IMR-90 (cell line): ENCODE data around the gene GPRIN2. TPM values are rescaled to one million over a fixed set of nuclear protein-coding genes. Genes with fewer than 3 reads are reported as not detected.
A peak's percentile ranks its signal among the peaks of the same experiment; 100 is the strongest.

Experiments
- ATAC-seq: fragments of 200-7000 bp; cut with Tn5 transposase; 2 replicates; pipeline ENCODE4 v1.9.1; 2020; ENCODE audit warnings: low read depth, mild to moderate bottlenecking, moderate library complexity
- BruUV-seq: library from RNA; stranded (reverse); fragments of 400-500 nt; replicated peaks from 2 replicates; lab custom pipeline; 2021; lab: Mats Ljungman, UMichigan
- CTCF ChIA-PET: fragments of 300-600 bp; formaldehyde crosslinking; extraction: SDS; loops from one replicate; lab custom pipeline; 2021; ENCODE audit warnings: antibody characterized with exemption; lab: Yijun Ruan, JAX
- POLR2A ChIA-PET: fragments of 300-600 bp; sonication (Branson Sonifier 250); formaldehyde crosslinking; loops from one replicate; lab custom pipeline; 2022; ENCODE audit warnings: antibody characterized with exemption; ENCODE audit not compliant: unreplicated experiment; lab: Charles Lee
- DNase-seq: peaks from one replicate; pipeline ENCODE4 v3.0.0; 2013
- H2AFZ ChIP-seq: replicated peaks from 2 replicates; pipeline ENCODE3; 2013; ENCODE audit warnings: low read length, mild to moderate bottlenecking; ENCODE audit not compliant: poor library complexity
- H2AK5ac ChIP-seq: 2 replicates; pipeline ENCODE4 v1.6.1; 2013; ENCODE audit warnings: low read depth, low read length, inconsistent platforms
- H2AK9ac ChIP-seq: replicated peaks from 2 replicates; pipeline ENCODE3; 2013; ENCODE audit warnings: mild to moderate bottlenecking, low read depth, low read length, moderate library complexity; ENCODE audit not compliant: poor library complexity
- H2BK120ac ChIP-seq: 2 replicates; pipeline ENCODE4 v1.6.1; 2013; ENCODE audit warnings: low read depth, low read length, inconsistent platforms
- H2BK15ac ChIP-seq: 3 replicates; pipeline ENCODE4 v1.6.1; 2013; ENCODE audit warnings: low read depth, low read length, inconsistent platforms
- H2BK20ac ChIP-seq: 2 replicates; pipeline ENCODE4 v1.6.1; 2013; ENCODE audit warnings: low read depth, mild to moderate bottlenecking, inconsistent platforms, low read length, moderate library complexity
- H2BK5ac ChIP-seq: 2 replicates; pipeline ENCODE4 v1.6.1; 2013; ENCODE audit warnings: mild to moderate bottlenecking, low read depth, low read length, inconsistent platforms; ENCODE audit not compliant: poor library complexity, severe bottlenecking
- H3K14ac ChIP-seq: replicated peaks from 2 replicates; pipeline ENCODE4 v1.6.1; 2013; ENCODE audit warnings: low read depth, low read length, inconsistent platforms
- H3K18ac ChIP-seq: 2 replicates; pipeline ENCODE4 v1.6.1; 2013; ENCODE audit warnings: low read depth, low read length, control low read depth
- H3K23ac ChIP-seq: 2 replicates; pipeline ENCODE4 v1.6.1; 2013; ENCODE audit warnings: low read depth, low read length, inconsistent platforms
- H3K27ac ChIP-seq: 2 replicates; pipeline ENCODE4 v1.5.1; 2013; ENCODE audit warnings: mild to moderate bottlenecking, control low read depth, low read length; ENCODE audit not compliant: insufficient read depth
- H3K27me3 ChIP-seq: 2 replicates; pipeline ENCODE4 v1.6.1; 2013; ENCODE audit warnings: low read length; ENCODE audit not compliant: control insufficient read depth, insufficient read depth
- H3K36me3 ChIP-seq: 2 replicates; pipeline ENCODE4 v1.6.1; 2013; ENCODE audit warnings: low read length, mixed read lengths; ENCODE audit not compliant: control insufficient read depth, insufficient read depth
- H3K4ac ChIP-seq: 2 replicates; pipeline ENCODE4 v1.6.1; 2013; ENCODE audit warnings: low read depth, low read length, inconsistent platforms
- H3K4me1 ChIP-seq: 2 replicates; pipeline ENCODE4 v1.6.1; 2013; ENCODE audit warnings: low read length, mixed read lengths; ENCODE audit not compliant: control insufficient read depth, insufficient read depth
- H3K4me2 ChIP-seq: 2 replicates; pipeline ENCODE4 v1.6.1; 2013; ENCODE audit warnings: low read depth, mild to moderate bottlenecking, control low read depth, low read length, moderate library complexity
- H3K4me3 ChIP-seq: 2 replicates; pipeline ENCODE4 v1.5.1; 2013; ENCODE audit warnings: low read depth, mild to moderate bottlenecking, control low read depth, low read length, moderate library complexity; ENCODE audit not compliant: insufficient read depth
- H3K56ac ChIP-seq: 2 replicates; pipeline ENCODE4 v1.6.1; 2013; ENCODE audit warnings: low read length, inconsistent platforms; ENCODE audit not compliant: insufficient read depth; ENCODE audit errors: extremely low read depth
- H3K79me1 ChIP-seq, 2 experiments: 2 replicates each; pipeline ENCODE4 v1.6.1; 2013; ENCODE audit warnings: low read length in 2 of 2, inconsistent platforms in 1 of 2, low read depth in 1 of 2
- H3K9ac ChIP-seq: 2 replicates; pipeline ENCODE4 v1.6.1; 2013; ENCODE audit warnings: low read depth, low read length, control low read depth
- H3K9me1 ChIP-seq: 2 replicates; pipeline ENCODE4 v1.6.1; 2013; ENCODE audit warnings: low read length, inconsistent platforms; ENCODE audit not compliant: insufficient read depth
- H3K9me3 ChIP-seq: 2 replicates; pipeline ENCODE4 v1.6.1; 2013; ENCODE audit warnings: low read length; ENCODE audit not compliant: control insufficient read depth, insufficient read depth
- H4K20me1 ChIP-seq: 2 replicates; pipeline ENCODE4 v1.6.1; 2013; ENCODE audit warnings: low read length, inconsistent platforms; ENCODE audit not compliant: insufficient read depth
- H4K5ac ChIP-seq: 2 replicates; pipeline ENCODE4 v1.6.1; 2013; ENCODE audit warnings: mild to moderate bottlenecking, low read depth, low read length, control low read depth
- H4K8ac ChIP-seq, 2 experiments: 2 replicates each; pipeline ENCODE4 v1.6.1; 2013; ENCODE audit warnings: low read depth in 2 of 2, low read length in 2 of 2, control low read depth in 1 of 2, inconsistent platforms in 1 of 2
- H4K91ac ChIP-seq: 2 replicates; pipeline ENCODE4 v1.6.1; 2013; ENCODE audit warnings: low read depth, low read length, inconsistent platforms; ENCODE audit not compliant: insufficient read depth
- CEBPB ChIP-seq: IDR thresholded peaks from 2 replicates; pipeline ENCODE4 v1.6.1; 2012; ENCODE audit warnings: low read depth, low read length, improper control_type of control experiment
- CHD1 ChIP-seq: IDR thresholded peaks from 2 replicates; pipeline ENCODE4 v1.6.1; 2012; ENCODE audit warnings: low read depth, low read length, improper control_type of control experiment
- CTCF ChIP-seq: conservative IDR thresholded peaks from 2 replicates; pipeline ENCODE4 v1.5.1; 2012; ENCODE audit warnings: mild to moderate bottlenecking, low read depth, low read length, improper control_type of control experiment
- MAFK ChIP-seq: IDR thresholded peaks from 2 replicates; pipeline ENCODE4 v1.6.1; 2012; ENCODE audit warnings: low read depth, low read length, improper control_type of control experiment
- MXI1 ChIP-seq: IDR thresholded peaks from 2 replicates; pipeline ENCODE4 v1.6.1; 2012; ENCODE audit warnings: low read depth, mild to moderate bottlenecking, low read length, moderate library complexity, borderline replicate concordance
- NFE2L2 ChIP-seq: fragments of 150-350 bp; IDR thresholded peaks from 2 replicates; pipeline ENCODE4 v1.6.1; 2016; ENCODE audit warnings: low read depth, mild to moderate bottlenecking, low read length
- POLR2A ChIP-seq: IDR thresholded peaks from 2 replicates; pipeline ENCODE4 v1.6.1; 2012; ENCODE audit warnings: mild to moderate bottlenecking, low read depth, low read length
- SMC3 ChIP-seq: fragments of 150-350 bp; IDR thresholded peaks from 2 replicates; pipeline ENCODE4 v1.6.1; 2016; ENCODE audit warnings: low read depth, mild to moderate bottlenecking, antibody characterized with exemption, low read length, moderate library complexity
- WGBS, 2 experiments: methylation state at CpG; one replicate each; pipeline versions ENCODE4 v1.1.5 to v1.1.7; 2013; ENCODE audit warnings: missing lambda C conversion rate in 2 of 2; ENCODE audit not compliant: insufficient read length in 1 of 2; ENCODE audit errors: extremely low coverage in 2 of 2; 5-methylcytosine and 5-hydroxymethylcytosine counted together
- dilution Hi-C: fragments of 300-500 bp; cut with HindIII; formaldehyde crosslinking; loops from one replicate; pipeline ENCODE4 v1.14.3; 2018; ENCODE audit warnings: low sequenced_read_pairs; ENCODE audit not compliant: unreplicated experiment
- in situ Hi-C: fragments of 300-500 bp; cut with MboI; formaldehyde crosslinking; loops from 3 replicates; pipeline ENCODE4 v1.14.3; 2019; ENCODE audit warnings: low sequenced_read_pairs, inconsistent platforms, mixed read lengths
- intact Hi-C: fragments of 100-400 bp; cut with micrococcal nuclease; formaldehyde crosslinking; loops from 2 replicates; pipeline ENCODE4 v1.10.0; 2022
- polyA plus RNA-seq, 3 experiments: library from polyadenylated mRNA; depleted of rRNA; stranded (reverse); fragments of >200 nt; gene quantifications; 2 replicates each; pipeline ENCODE4 v1.2.3, GENCODE V29; 2012; ENCODE audit warnings: low replicate concordance in 1 of 3
- total RNA-seq: library from RNA; depleted of rRNA; stranded (reverse); fragments of >200 nt; gene quantifications from 2 replicates; pipeline ENCODE4 v1.2.3, GENCODE V29; 2012

GPRIN2 gene
- total and polyA plus RNA-seq, 2 of the 4 experiments (the other 2 are of a cell fraction), result under 0.01 TPM; not detected in 1

GRCh38 chr10:46525824-46526681 lies 30.4 kb downstream of the GPRIN2 start (continued):
- TF ChIP-seq CHD1, result no peak

GRCh38 chr10:46525177-46525823 lies 31.2 kb downstream of the GPRIN2 start:
- H3K14ac ChIP-seq, result peak overlapping the region; percentile 97
- H2BK120ac ChIP-seq, result peak overlapping the region; percentile 98
- H3K18ac ChIP-seq, result peak overlapping the region; percentile 94
- ChIA-PET CTCF (interaction anchor here (0.9 kb wide), 1 partner anchor 19 kb away, joined by 3 read pairs; no protein-coding TSS in a partner anchor), POLR2A (no interaction called here)
- H4K5ac ChIP-seq, result peak overlapping the region; percentile 90
- intact Hi-C loops, result no loop called here
- H3K79me1 ChIP-seq, result peaks cover 0 to 15% of the 10 kb centered on the region in 2 experiments; a peak in 2 of 4 replicates
- peaks cover 40% of the 10 kb centered on the region for H3K9me1 ChIP-seq
- H3K4ac ChIP-seq, result peak overlapping the region; percentile 99
- peak overlapping the region; percentile 99 for H2BK15ac ChIP-seq
- H2AFZ ChIP-seq, result peak overlapping the region; percentile 83
- H3K36me3 ChIP-seq, result no peaks in the 10 kb centered on the region
- TF ChIP-seq POLR2A (no peak), NFE2L2 (no peak; the same call in 1 of the 2 replicates), SMC3 (no peak), MAFK (peak; percentile 69), CTCF (no peak), CHD1 (no peak), CEBPB (no peak), MXI1 (no peak)
- no TSS peak for BruUV-seq
- peak; percentile 89 for DNase-seq
- peak overlapping the region; percentile 99 for H2AK5ac ChIP-seq
- no peak overlapping the region; the same call in 1 of the 2 replicates for H3K9ac ChIP-seq
- no peak overlapping the region for H3K4me3 ChIP-seq
- peak overlapping the region; percentile 96 for H2BK20ac ChIP-seq
- H3K27ac ChIP-seq, result peak overlapping the region; percentile 82
- H2AK9ac ChIP-seq, result peak overlapping the region; percentile 68
- H3K4me1 ChIP-seq, result peaks cover 28% of the 10 kb centered on the region
- H2BK5ac ChIP-seq, result peak overlapping the region; percentile 96
- peak overlapping the region; percentile 97 for H3K23ac ChIP-seq
- dilution Hi-C loops, result no loop called here
- peak overlapping the region; percentile 99 for H4K91ac ChIP-seq
- in situ Hi-C loops, result loop anchor here (25.0 kb wide), 2 partner anchors 887 to 1538 kb away; partner anchors contain the start of gene DEPP1
- WGBS, 2 experiments, result 50 to 100% methylated on average over 1 to 4 of the region's 5 CpGs
- no peaks in the 10 kb centered on the region for H3K27me3 ChIP-seq
- peak; percentile 44 for ATAC-seq
- H3K9me3 ChIP-seq, result no peaks in the 10 kb centered on the region
- peak overlapping the region; percentile 90 for H3K56ac ChIP-seq
- no peaks in the 10 kb centered on the region for H4K20me1 ChIP-seq
- H3K4me2 ChIP-seq, result no peak overlapping the region
- peak overlapping the region; percentile 68 to 96 for H4K8ac ChIP-seq
